Measurements from ENCODE around the gene TAF11L11.
"Not testable (repeated sequence)": the region's sequence is repeated elsewhere in the genome, so short reads cannot be mapped to it uniquely, and the experiment has no call there.

Gene TAF11L11

GRCh38 chr5:17603880-17604279, at the start of gene TAF11L11:
TSS of gene TAF11L11 (plus strand) at chr5:17604183.
- FAIRE-seq, result not testable (repeated sequence)

DNA sequence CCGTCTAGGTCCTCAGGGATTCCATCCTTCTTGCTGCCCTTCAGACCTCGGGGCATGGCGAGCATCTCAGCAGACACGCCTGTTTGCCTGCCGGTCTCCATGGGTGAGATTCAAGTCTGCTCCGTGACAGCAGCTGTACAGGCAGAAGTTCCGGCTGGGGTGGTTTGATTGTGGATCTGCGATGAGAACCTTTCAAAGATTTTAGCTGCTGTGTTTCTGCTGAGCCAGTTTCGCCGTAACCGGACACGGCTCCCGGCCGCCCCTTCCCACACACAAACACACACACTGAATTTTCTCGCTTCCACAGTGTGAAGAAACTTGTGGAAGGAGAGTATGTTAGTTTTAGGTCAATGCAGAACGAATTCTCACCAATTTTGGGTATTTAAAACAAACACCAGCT, 18.3 kb upstream of the TAF11L11 start, which contains the start of gene TAF11L7:
Gene TAF11L7 (minus strand): TSS at position 101 of the 400 bp plus-strand sequence.
- not testable (repeated sequence) for FAIRE-seq

GRCh38 chr5:17590860-17591259, 13.1 kb upstream of the TAF11L11 start, which contains the start of gene TAF11L8:
TSS of gene TAF11L8 (minus strand) at chr5:17590960.
- not testable (repeated sequence) for FAIRE-seq

- not testable (repeated sequence) for FAIRE-seq
Measured at GRCh38 chr5:17594255-17594654, 9.7 kb upstream of the TAF11L11 start, which contains the start of gene TAF11L9. TSS of gene TAF11L9 (minus strand) at chr5:17594394.

- FAIRE-seq, result not testable (repeated sequence)
Measured at GRCh38 chr5:17597728-17598127, 6.3 kb upstream of the TAF11L11 start, which contains the start of gene TAF11L10. TSS of gene TAF11L10 (minus strand) at chr5:17597828.

GRCh38 chr5:17604951-17605350, 968 bp downstream of the TAF11L11 start:
- no peak for FAIRE-seq

GRCh38 chr5:17607461-17607860, 3.5 kb downstream of the TAF11L11 start:
- not testable (repeated sequence) for FAIRE-seq

- FAIRE-seq, result not testable (repeated sequence)
Measured at GRCh38 chr5:17610092-17610491, 6.1 kb downstream of the TAF11L11 start, which contains the start of gene TAF11L12. TSS of gene TAF11L12 (plus strand) at chr5:17610392.

DNA sequence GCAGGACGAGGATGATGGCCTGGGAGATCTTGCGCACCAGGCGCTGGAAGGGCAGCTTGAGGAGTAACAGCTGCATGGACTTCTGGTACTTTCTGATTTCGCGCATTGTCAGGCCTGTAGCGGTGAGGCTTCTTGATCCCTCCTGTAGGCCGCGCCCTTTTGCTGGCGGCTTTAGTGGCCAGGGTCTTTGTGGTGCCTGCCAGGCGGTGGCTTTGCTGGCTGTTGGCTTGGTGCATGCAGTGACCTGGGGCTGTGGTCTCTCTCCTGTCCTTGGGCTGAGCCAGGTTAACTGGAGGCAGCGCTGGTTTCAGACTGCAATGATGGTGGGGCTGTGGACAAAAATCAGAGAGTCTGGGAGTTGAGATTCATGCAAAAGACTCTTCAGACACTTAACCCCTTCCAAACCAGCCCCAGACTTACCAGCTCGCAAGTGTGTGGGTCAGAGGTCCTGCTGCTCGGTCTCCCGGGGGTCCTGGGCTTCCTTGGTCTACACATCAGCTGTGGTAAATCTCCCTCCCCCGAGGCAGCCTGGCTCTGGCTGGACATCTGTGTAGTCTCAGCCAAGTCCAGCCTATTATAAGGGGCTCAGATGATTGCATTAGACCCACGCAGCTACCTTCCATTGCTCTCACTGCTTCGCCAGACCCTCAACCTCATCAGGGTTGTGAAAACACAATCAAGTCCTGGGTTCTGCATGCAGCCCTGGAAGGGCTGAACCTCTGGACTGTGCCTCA, 11.1 kb downstream of the TAF11L11 start:
- FAIRE-seq, result no peak

- FAIRE-seq, result no peak
Measured at GRCh38 chr5:17619354-17619753, 15.4 kb downstream of the TAF11L11 start.

DNA sequence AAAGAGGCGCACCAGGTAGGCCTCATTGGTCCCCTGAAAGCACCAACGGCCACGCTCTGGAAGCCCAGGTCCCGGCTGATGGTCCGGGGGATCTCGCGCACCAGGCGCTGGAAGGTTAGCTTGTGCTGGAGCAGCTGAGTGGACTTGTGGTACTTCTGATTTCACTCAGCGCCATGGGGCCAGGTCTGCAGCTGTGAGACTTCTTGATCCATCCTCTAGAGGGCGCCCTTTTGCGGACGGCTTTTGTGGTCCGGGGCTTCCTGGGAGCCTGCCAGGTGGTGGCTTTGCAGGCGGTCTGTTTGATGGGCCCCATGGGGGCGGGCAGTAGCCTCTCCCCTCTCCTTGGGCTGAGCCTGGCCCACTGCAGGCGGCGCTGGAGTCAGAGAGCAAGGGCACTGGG, 16.6 kb downstream of the TAF11L11 start:
- no peak for FAIRE-seq

GRCh38 chr5:17625686-17626085, 21.7 kb downstream of the TAF11L11 start:
- no peak for FAIRE-seq

DNA sequence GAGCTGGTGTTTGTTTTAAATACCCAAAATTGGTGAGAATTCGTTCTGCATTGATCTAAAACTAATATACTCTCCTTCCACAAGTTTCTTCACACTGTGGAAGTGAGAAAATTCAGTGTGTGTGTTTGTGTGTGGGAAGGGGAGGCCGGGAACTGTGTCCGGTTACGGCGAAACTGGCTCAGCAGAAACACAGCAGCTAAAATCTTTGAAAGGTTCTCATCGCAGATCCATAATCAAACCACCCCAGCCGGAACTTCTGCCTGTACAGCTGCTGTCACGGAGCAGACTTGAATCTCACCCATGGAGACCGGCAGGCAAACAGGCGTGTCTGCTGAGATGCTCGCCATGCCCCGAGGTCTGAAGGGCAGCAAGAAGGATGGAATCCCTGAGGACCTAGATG, 27.8 kb downstream of the TAF11L11 start, which contains the start of gene TAF11L13:
Gene TAF11L13 (plus strand): TSS at position 301 of the 400 bp plus-strand sequence.
- FAIRE-seq, result not testable (repeated sequence)

GRCh38 chr5:17634160-17634559, 30.2 kb downstream of the TAF11L11 start, which contains the start of gene TAF11L14:
TSS of gene TAF11L14 (plus strand) at chr5:17634460.
- no peak for FAIRE-seq

- not testable (repeated sequence) for FAIRE-seq
Measured at GRCh38 chr5:17649232-17649631, 45.2 kb downstream of the TAF11L11 start.

- not testable (repeated sequence) for FAIRE-seq
Measured at GRCh38 chr5:17655201-17655759, 51.3 kb downstream of the TAF11L11 start.

All from islet of Langerhans (tissue), 1 donor.